ENCODE data around the gene GPSM1.

Gene GPSM1

GRCh38 chr9:136321561-136321960 is 5.8 kb upstream of the GPSM1 start:
- TF ChIP-seq, protein P1, sequence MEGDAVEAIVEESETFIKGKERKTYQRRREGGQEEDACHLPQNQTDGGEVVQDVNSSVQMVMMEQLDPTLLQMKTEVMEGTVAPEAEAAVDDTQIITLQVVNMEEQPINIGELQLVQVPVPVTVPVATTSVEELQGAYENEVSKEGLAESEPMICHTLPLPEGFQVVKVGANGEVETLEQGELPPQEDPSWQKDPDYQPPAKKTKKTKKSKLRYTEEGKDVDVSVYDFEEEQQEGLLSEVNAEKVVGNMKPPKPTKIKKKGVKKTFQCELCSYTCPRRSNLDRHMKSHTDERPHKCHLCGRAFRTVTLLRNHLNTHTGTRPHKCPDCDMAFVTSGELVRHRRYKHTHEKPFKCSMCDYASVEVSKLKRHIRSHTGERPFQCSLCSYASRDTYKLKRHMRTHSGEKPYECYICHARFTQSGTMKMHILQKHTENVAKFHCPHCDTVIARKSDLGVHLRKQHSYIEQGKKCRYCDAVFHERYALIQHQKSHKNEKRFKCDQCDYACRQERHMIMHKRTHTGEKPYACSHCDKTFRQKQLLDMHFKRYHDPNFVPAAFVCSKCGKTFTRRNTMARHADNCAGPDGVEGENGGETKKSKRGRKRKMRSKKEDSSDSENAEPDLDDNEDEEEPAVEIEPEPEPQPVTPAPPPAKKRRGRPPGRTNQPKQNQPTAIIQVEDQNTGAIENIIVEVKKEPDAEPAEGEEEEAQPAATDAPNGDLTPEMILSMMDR (conservative IDR thresholded peaks at IDR 0.05; ENCODE audit: low read depth, low read length): no peak
- no peak for DNase-seq (ENCODE audit: low read depth)

DNA sequence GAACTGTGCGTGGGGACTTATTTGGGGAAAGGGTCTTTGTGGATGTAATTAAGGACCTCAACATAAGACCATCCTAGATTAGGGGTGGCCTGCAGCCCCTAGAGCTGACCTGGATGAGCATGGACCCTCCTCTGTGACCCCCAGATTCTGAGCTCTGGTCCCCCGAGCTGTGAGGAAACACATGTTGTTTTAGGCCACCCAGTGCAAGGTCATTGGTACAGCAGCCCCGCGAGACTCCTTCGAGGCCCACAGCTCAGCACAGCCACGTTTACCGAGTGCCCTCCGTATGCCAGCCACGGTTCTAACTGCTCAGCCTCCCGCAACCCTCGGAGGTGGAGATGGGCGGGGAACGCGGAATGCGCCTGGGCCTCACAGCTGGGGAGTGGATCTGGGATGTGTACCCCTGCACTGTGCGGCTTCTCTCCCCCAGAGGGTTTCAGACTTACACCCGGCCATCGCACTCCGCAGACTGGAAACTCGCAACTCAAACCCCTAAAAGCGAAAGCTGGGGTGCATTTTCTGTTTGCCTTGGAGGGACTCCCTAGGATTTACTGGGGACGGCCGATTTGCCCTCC is 4.5 kb upstream of the GPSM1 start:
- H3K4me3 ChIP-seq (ENCODE audit: low read length): no peak overlapping the region
- TF ChIP-seq, protein P1 (conservative IDR thresholded peaks at IDR 0.05; ENCODE audit: low read depth, low read length): no peak
- DNase-seq (ENCODE audit: low read depth): no peak

More at GRCh38 chr9:136321561-136321960, 5.8 kb upstream of the GPSM1 start:
- H3K4me3 ChIP-seq (ENCODE audit: low read length): no peak overlapping the region

DNA sequence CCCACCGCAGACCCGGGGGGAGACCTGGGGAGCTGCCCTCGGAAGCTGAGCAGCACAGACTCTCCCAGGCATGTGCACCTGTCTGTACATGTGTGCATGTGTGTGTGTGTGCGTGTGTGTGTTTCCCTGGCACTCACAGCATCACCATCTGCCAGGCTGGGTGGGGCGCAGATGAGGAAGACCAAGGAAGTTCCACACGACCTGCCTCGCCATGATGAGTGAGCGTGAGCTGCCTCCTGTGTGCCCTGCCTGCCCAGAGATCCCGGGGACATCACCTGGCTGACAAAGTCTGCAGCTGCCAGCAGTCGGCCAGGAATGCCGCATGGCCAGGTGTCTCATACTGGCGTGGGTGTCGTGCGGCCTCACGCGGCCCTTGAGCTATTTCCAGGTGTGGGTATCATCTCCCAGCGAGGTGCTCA is 4.0 kb upstream of the GPSM1 start:
- no peak for DNase-seq (ENCODE audit: low read depth)
- TF ChIP-seq, protein P1 (conservative IDR thresholded peaks at IDR 0.05; ENCODE audit: low read depth, low read length): no peak
- no peak overlapping the region for H3K4me3 ChIP-seq (ENCODE audit: low read length)

DNA sequence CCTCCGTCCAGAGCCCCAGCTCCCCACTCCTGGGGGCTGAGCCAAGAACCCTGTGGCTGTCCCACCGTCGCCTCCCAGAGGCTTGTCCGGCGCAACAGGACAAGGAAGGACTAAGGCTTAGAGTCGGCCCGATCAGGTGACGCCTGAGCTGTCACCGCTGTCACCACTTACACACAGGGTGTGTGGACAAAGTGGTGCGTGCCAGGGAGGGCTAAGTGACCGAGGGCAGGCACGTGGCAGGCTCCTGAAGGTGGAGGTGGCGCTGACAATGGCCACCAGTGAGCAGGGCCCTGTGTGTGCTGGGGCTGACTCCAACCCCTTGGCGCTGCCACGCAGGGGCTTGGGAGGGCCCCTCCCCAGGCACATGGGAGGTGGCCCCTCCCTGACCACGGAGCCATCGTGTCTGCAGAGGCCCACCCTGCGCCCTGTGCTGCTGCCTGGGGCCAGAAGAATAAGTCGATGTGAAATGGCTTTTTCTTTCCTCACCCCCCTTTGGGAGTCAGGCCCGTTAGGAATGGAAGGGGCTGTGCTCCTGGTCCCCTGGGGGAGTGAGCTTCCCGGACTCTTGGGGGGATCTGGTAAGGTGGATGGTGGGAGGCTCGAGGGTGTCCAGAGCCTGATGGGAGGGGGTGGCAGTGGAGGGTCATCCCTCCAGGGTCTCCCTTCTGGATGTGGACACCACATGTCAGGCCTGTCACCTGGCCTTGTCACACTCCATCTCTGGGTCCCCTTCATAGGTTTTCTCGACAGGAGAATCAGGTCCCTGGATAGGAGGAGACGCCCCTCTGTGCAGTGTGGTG is 2.6 kb upstream of the GPSM1 start:
- no peak overlapping the region for H3K4me3 ChIP-seq (ENCODE audit: low read length)
- DNase-seq (ENCODE audit: low read depth): no peak
- TF ChIP-seq, protein P1 (conservative IDR thresholded peaks at IDR 0.05; ENCODE audit: low read depth, low read length): no peak

GRCh38 chr9:136325358-136325757 is 2.0 kb upstream of the GPSM1 start:
- TF ChIP-seq, protein P1 (conservative IDR thresholded peaks at IDR 0.05; ENCODE audit: low read depth, low read length): no peak
- DNase-seq (ENCODE audit: low read depth): no peak
- no peak overlapping the region for H3K4me3 ChIP-seq (ENCODE audit: low read length)

DNA sequence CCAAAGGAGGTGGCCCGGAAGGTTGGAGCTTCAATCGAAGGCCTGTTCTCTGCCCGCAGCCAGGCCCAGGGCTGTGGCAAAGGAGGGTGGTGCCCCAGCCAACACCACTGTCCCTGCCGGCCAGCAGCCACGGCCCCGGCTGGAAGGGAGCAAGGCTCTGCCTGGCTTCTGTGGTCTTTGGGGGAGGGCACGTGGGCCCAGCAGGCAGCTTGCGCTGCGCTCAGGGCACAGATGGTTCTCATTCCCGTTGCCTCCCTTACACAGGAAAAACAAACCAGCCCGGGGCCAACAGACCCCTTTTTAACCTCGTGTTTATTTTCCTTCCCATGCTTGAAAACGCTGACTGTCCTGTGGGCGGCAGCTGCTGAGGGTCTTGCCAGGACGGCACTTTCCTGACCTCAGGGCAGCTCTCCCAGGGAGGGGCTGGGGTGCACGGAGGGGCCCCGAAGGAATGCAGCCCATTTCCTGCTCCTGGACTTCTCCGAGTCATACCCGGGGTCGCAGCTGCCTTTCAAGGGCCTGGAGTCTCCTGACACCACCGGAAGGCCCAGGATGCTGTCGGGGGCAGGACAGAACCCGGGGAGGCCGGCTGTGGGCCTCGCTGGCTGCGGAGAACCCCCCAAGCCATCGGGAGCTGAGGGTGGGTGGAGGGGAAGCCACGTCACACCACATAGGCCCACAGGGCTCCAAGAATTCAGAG is 1.1 kb upstream of the GPSM1 start:
- TF ChIP-seq, protein P1 (conservative IDR thresholded peaks at IDR 0.05; ENCODE audit: low read depth, low read length): no peak
- no peak overlapping the region for H3K4me3 ChIP-seq (ENCODE audit: low read length)
- no peak for DNase-seq (ENCODE audit: low read depth)
